HepG2 (cell line): Measurements from ENCODE around the gene SLAMF8. TPM values are rescaled to one million over a fixed set of nuclear protein-coding genes. Genes with fewer than 3 reads are reported as not detected.

Experiments used
- ATAC-seq: fragments of 200-7000 bp; cut with Tn5 transposase; 3 replicates; pipeline ENCODE4 v1.9.1; 2020; ENCODE audit warnings: mild to moderate bottlenecking, moderate library complexity
- BruUV-seq: library from RNA; stranded (reverse); fragments of 400-500 nt; replicated peaks from 2 replicates; lab custom pipeline; 2021; lab: Mats Ljungman, UMichigan
- CTCF ChIA-PET: fragments of 300-600 bp; formaldehyde crosslinking; extraction: SDS; loops from one replicate; lab custom pipeline; 2021; ENCODE audit warnings: low total read pairs, inconsistent platforms, low intra/inter-chr PET ratio; lab: Yijun Ruan, JAX
- POLR2A ChIA-PET: fragments of 350-600 bp; sonication (Branson Sonifier 250); formaldehyde crosslinking; loops from one replicate; lab custom pipeline; 2020; ENCODE audit warnings: antibody characterized with exemption, inconsistent platforms; lab: Yijun Ruan, JAX
- DNase-seq: peaks from one replicate; pipeline ENCODE4 v3.0.0-alpha.2; 2015; ENCODE audit warnings: low spot score
- FAIRE-seq: peaks from 3 replicates; lab custom pipeline; 2011; peaks lifted over from hg19 to GRCh38; lab: Jason Lieb, UNC
- H2AFZ ChIP-seq: one replicate; pipeline ENCODE4 v1.6.1; 2011; ENCODE audit warnings: low read length, inconsistent platforms
- H3K27ac ChIP-seq: fragments of 300-600 bp; 3 replicates; pipeline ENCODE4 v1.8.0; 2011; ENCODE audit warnings: mixed run types, mild to moderate bottlenecking, mixed read lengths, low read length, inconsistent platforms; ENCODE audit not compliant: insufficient read depth; ENCODE audit errors: extremely low read length
- H3K27me3 ChIP-seq, 2 experiments: fragments of 200-600 bp in 1 of 2; 2 replicates in 1 of 2; 3 replicates in 1 of 2; pipeline versions ENCODE4 v1.6.0 to v1.8.0; 2011; ENCODE audit warnings: low read length in 2 of 2, mild to moderate bottlenecking in 2 of 2, moderate library complexity in 2 of 2, inconsistent platforms in 1 of 2; ENCODE audit not compliant: insufficient read depth in 2 of 2, control insufficient read depth in 1 of 2
- H3K36me3 ChIP-seq, 2 experiments: fragments of 200-600 bp in 1 of 2; replicated peaks in 1 of 2; 2 replicates in 1 of 2; 3 replicates in 1 of 2; pipeline versions ENCODE4 v1.5.1 to v1.8.0; 2011; ENCODE audit warnings: low read length in 2 of 2, inconsistent platforms in 1 of 2; ENCODE audit not compliant: insufficient read depth in 2 of 2, control insufficient read depth in 1 of 2
- H3K4me1 ChIP-seq: 2 replicates; pipeline ENCODE4 v1.5.1; 2012; ENCODE audit warnings: low read length, inconsistent platforms; ENCODE audit not compliant: insufficient read depth
- H3K4me2 ChIP-seq: 2 replicates; pipeline ENCODE4 v1.6.0; 2011; ENCODE audit warnings: low read depth, low read length, inconsistent platforms
- H3K4me3 ChIP-seq, 3 experiments: fragments of 200-600 bp in 1 of 3; sonication (generic), shearing (Covaris generic) in 1 of 3; replicated peaks in 1 of 3; 2 replicates each; pipeline ENCODE4 v1.5.1; 2011 to 2016; ENCODE audit warnings: low read length in 3 of 3, inconsistent platforms in 2 of 3, low read depth in 2 of 3, mild to moderate bottlenecking in 2 of 3, control low read depth in 1 of 3, mixed read lengths in 1 of 3; ENCODE audit not compliant: insufficient read depth in 1 of 3
- H3K79me2 ChIP-seq: one replicate; pipeline ENCODE4 v1.6.1; 2011; ENCODE audit warnings: low read length, inconsistent platforms; ENCODE audit not compliant: insufficient read depth
- H3K9ac ChIP-seq: 2 replicates; pipeline ENCODE4 v1.6.0; 2011; ENCODE audit warnings: mild to moderate bottlenecking, low read depth, low read length, inconsistent platforms; ENCODE audit not compliant: insufficient read depth
- H3K9me3 ChIP-seq: 2 replicates; pipeline ENCODE4 v1.5.1; 2012; ENCODE audit warnings: mild to moderate bottlenecking, low read length
- H4K20me1 ChIP-seq: 2 replicates; pipeline ENCODE4 v1.6.0; 2011; ENCODE audit warnings: inconsistent platforms, mild to moderate bottlenecking, low read length, moderate library complexity; ENCODE audit not compliant: insufficient read depth
- ARID5B ChIP-seq: IDR thresholded peaks from 2 replicates; pipeline ENCODE4 v1.4.0; 2020; ENCODE audit warnings: mild to moderate bottlenecking, missing genetic modification reagents
- CEBPB ChIP-seq: IDR thresholded peaks from 2 replicates; pipeline ENCODE4 v1.6.1; 2011; ENCODE audit warnings: low read depth, low read length, improper control_type of control experiment, borderline replicate concordance
- CREB1 ChIP-seq, 2 experiments: fragments of 450-650 bp in 1 of 2; IDR thresholded peaks; 2 replicates each; pipeline ENCODE4 v1.6.1; 2016 to 2017; ENCODE audit warnings: control low read depth in 1 of 2, mild to moderate bottlenecking in 1 of 2, missing compliant biosample characterization in 1 of 2, missing genetic modification characterization in 1 of 2
- PHB2 ChIP-seq: fragments of 450-650 bp; IDR thresholded peaks from 2 replicates; pipeline ENCODE4 v1.6.1; 2018; ENCODE audit not compliant: partially characterized antibody
- SOX5 ChIP-seq: IDR thresholded peaks from 2 replicates; pipeline ENCODE4 v1.6.1; 2016; ENCODE audit warnings: borderline replicate concordance
- ZNF737 ChIP-seq: sonication (generic); formaldehyde crosslinking; IDR thresholded peaks from 2 replicates; pipeline ENCODE4 v1.5.0; 2020; ENCODE audit warnings: missing genetic modification reagents, mild to moderate bottlenecking, borderline replicate concordance
- WGBS: methylation state at CpG from one replicate; pipeline ENCODE4 v1.1.6; 2017; ENCODE audit warnings: low lambda C conversion rate; 5-methylcytosine and 5-hydroxymethylcytosine counted together
- in situ Hi-C: cut with HindIII; loops from 2 replicates; pipeline ENCODE4 v1.10.0; 2017; ENCODE audit warnings: low pct_unique_long_range_greater_than_20kb; ENCODE audit not compliant: extremely low pct_ligation_motif_present
- intact Hi-C: fragments of 100-400 bp; cut with micrococcal nuclease; formaldehyde crosslinking; loops from one replicate; pipeline ENCODE4 v1.10.0; 2022; ENCODE audit not compliant: unreplicated experiment
- polyA plus RNA-seq, 8 experiments: library from polyadenylated mRNA; depleted of rRNA in 3 of 8; stranded (reverse) in 7 of 8; unstranded in 1 of 8; fragments of >200 nt; fragmentation: Illumina TruSeq in 4 of 8; extraction: Trizol in 4 of 8; gene quantifications; 2 replicates each; pipeline versions ENCODE4 v1.2.1 to v1.2.3, GENCODE V29; 2011 to 2016; ENCODE audit warnings: low read depth in 4 of 8, missing spikeins in 1 of 8, mixed read lengths in 1 of 8; ENCODE audit not compliant: insufficient read depth in 1 of 8
- total RNA-seq, 5 experiments: library from RNA; depleted of rRNA; stranded (reverse); fragments of >200 nt; fragmentation: Illumina TruSeq; extraction: Trizol; gene quantifications; 2 replicates each; pipeline ENCODE4 v1.2.3, GENCODE V29; 2016; ENCODE audit warnings: low read depth in 1 of 5
- TF ChIP-seq, protein P1 (sequence below): sonication (generic); formaldehyde crosslinking; IDR thresholded peaks from 2 replicates; pipeline ENCODE4 v1.4.0; 2020; ENCODE audit warnings: missing genetic modification reagents
- TF ChIP-seq, protein P2 (sequence below): sonication (generic); formaldehyde crosslinking; IDR thresholded peaks from 2 replicates; pipeline ENCODE4 v1.5.1; 2020; ENCODE audit warnings: mild to moderate bottlenecking, missing genetic modification reagents, moderate library complexity
- TF ChIP-seq, protein P3 (sequence below): sonication (generic); formaldehyde crosslinking; IDR thresholded peaks from 2 replicates; pipeline ENCODE4 v1.4.0; 2020; ENCODE audit warnings: missing genetic modification reagents

SLAMF8 gene
- total and polyA plus RNA-seq, 2 of the 13 experiments (the other 11 are each of a cell fraction or from before 2014, with no cell fraction given): not detected

- no peaks in the 10 kb centered on the region for H4K20me1 ChIP-seq
- no peak for FAIRE-seq
- 21% methylated on average over 11 of the region's 11 CpGs for WGBS
- POLR2A ChIA-PET: no interaction called here
- H2AFZ ChIP-seq: no peak overlapping the region
- in situ Hi-C loops: no loop called here
- intact Hi-C loops: no loop called here
- no peaks in the 10 kb centered on the region for H3K9me3 ChIP-seq
- peak; percentile 70 for DNase-seq
- CTCF ChIA-PET: no interaction called here
- no peaks in the 10 kb centered on the region; a peak in 1 of 5 replicates for H3K27me3 ChIP-seq
- BruUV-seq: no TSS peak
- H3K27ac ChIP-seq: no peak overlapping the region
- no peak overlapping the region for H3K9ac ChIP-seq
- H3K79me2 ChIP-seq: no peaks in the 10 kb centered on the region
- H3K36me3 ChIP-seq: no peaks in the 10 kb centered on the region
- H3K4me1 ChIP-seq: no peaks in the 10 kb centered on the region
- H3K4me2 ChIP-seq: no peak overlapping the region
- H3K4me3 ChIP-seq: no peak overlapping the region
- peak; percentile 72 for ATAC-seq
- no peak for TF ChIP-seq PHB2
- TF ChIP-seq, protein P1, sequence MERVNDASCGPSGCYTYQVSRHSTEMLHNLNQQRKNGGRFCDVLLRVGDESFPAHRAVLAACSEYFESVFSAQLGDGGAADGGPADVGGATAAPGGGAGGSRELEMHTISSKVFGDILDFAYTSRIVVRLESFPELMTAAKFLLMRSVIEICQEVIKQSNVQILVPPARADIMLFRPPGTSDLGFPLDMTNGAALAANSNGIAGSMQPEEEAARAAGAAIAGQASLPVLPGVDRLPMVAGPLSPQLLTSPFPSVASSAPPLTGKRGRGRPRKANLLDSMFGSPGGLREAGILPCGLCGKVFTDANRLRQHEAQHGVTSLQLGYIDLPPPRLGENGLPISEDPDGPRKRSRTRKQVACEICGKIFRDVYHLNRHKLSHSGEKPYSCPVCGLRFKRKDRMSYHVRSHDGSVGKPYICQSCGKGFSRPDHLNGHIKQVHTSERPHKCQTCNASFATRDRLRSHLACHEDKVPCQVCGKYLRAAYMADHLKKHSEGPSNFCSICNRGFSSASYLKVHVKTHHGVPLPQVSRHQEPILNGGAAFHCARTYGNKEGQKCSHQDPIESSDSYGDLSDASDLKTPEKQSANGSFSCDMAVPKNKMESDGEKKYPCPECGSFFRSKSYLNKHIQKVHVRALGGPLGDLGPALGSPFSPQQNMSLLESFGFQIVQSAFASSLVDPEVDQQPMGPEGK (CRISPR knock-in tag): no peak
- peak; percentile 60 for TF ChIP-seq CREB1 (IDR thresholded peaks at IDR 0.05)
- TF ChIP-seq CREB1 (CRISPR knock-in tag; IDR thresholded peaks at IDR 0.05): 0 out of 2 replicates have a peak, but pooled peaks have one; percentile 17
- TF ChIP-seq ZNF737 (CRISPR knock-in tag): no peak
- TF ChIP-seq, protein P2, sequence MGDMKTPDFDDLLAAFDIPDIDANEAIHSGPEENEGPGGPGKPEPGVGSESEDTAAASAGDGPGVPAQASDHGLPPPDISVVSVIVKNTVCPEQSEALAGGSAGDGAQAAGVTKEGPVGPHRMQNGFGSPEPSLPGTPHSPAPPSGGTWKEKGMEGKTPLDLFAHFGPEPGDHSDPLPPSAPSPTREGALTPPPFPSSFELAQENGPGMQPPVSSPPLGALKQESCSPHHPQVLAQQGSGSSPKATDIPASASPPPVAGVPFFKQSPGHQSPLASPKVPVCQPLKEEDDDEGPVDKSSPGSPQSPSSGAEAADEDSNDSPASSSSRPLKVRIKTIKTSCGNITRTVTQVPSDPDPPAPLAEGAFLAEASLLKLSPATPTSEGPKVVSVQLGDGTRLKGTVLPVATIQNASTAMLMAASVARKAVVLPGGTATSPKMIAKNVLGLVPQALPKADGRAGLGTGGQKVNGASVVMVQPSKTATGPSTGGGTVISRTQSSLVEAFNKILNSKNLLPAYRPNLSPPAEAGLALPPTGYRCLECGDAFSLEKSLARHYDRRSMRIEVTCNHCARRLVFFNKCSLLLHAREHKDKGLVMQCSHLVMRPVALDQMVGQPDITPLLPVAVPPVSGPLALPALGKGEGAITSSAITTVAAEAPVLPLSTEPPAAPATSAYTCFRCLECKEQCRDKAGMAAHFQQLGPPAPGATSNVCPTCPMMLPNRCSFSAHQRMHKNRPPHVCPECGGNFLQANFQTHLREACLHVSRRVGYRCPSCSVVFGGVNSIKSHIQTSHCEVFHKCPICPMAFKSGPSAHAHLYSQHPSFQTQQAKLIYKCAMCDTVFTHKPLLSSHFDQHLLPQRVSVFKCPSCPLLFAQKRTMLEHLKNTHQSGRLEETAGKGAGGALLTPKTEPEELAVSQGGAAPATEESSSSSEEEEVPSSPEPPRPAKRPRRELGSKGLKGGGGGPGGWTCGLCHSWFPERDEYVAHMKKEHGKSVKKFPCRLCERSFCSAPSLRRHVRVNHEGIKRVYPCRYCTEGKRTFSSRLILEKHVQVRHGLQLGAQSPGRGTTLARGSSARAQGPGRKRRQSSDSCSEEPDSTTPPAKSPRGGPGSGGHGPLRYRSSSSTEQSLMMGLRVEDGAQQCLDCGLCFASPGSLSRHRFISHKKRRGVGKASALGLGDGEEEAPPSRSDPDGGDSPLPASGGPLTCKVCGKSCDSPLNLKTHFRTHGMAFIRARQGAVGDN (CRISPR knock-in tag): no peak
- peak; percentile 32; the same call in 1 of the 2 replicates for TF ChIP-seq CEBPB
- TF ChIP-seq ARID5B (CRISPR knock-in tag): peak; percentile 39; the same call in 1 of the 2 replicates
- peak; percentile 43; the same call in 1 of the 2 replicates for TF ChIP-seq SOX5 (CRISPR knock-in tag)
- TF ChIP-seq, protein P3, sequence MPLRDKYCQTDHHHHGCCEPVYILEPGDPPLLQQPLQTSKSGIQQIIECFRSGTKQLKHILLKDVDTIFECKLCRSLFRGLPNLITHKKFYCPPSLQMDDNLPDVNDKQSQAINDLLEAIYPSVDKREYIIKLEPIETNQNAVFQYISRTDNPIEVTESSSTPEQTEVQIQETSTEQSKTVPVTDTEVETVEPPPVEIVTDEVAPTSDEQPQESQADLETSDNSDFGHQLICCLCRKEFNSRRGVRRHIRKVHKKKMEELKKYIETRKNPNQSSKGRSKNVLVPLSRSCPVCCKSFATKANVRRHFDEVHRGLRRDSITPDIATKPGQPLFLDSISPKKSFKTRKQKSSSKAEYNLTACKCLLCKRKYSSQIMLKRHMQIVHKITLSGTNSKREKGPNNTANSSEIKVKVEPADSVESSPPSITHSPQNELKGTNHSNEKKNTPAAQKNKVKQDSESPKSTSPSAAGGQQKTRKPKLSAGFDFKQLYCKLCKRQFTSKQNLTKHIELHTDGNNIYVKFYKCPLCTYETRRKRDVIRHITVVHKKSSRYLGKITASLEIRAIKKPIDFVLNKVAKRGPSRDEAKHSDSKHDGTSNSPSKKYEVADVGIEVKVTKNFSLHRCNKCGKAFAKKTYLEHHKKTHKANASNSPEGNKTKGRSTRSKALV (CRISPR knock-in tag): no peak
These were observed 9.2 kb upstream of the SLAMF8 start for GRCh38 chr1:159817276-159818041.
